Measurements from ENCODE around the gene STX2.
A peak's percentile ranks its signal among the peaks of the same experiment; 100 is the strongest.
"Not testable (repeated sequence)": the region's sequence is repeated elsewhere in the genome, so short reads cannot be mapped to it uniquely, and the experiment has no call there.

The STX2 gene

DNA sequence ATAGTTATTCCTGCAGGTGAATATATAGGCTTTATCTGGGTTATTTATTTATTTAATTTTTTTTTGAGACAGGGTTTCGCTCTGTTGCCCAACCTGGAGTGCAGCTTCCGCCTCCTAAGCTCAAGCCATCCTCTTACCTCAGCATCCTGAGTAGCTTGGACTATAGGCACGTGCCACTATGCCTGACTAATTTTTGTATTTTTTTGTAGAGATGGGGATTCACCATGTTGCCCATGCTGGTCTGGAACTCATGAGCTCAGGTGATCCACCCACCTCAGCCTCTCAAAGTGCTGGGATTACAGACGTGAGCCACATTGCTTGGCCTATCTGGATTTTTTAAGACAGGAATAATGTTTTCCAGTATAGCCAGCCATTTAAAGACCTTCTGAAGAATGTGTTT is 34.8 kb upstream of the STX2 start:
- peaks cover 70% of the 10 kb centered on the region for H3K4me1 Mint-ChIP-seq
- H3K27ac Mint-ChIP-seq = peak overlapping the region; percentile 93
- no peak for DNase-seq
- H3K4me3 Mint-ChIP-seq = peak overlapping the region; percentile 97
- peaks cover 52% of the 10 kb centered on the region for H3K36me3 Mint-ChIP-seq
- no peaks in the 10 kb centered on the region for H3K9me3 Mint-ChIP-seq
- H3K27me3 Mint-ChIP-seq = no peaks in the 10 kb centered on the region
- CTCF ChIA-PET = no interaction called here

DNA sequence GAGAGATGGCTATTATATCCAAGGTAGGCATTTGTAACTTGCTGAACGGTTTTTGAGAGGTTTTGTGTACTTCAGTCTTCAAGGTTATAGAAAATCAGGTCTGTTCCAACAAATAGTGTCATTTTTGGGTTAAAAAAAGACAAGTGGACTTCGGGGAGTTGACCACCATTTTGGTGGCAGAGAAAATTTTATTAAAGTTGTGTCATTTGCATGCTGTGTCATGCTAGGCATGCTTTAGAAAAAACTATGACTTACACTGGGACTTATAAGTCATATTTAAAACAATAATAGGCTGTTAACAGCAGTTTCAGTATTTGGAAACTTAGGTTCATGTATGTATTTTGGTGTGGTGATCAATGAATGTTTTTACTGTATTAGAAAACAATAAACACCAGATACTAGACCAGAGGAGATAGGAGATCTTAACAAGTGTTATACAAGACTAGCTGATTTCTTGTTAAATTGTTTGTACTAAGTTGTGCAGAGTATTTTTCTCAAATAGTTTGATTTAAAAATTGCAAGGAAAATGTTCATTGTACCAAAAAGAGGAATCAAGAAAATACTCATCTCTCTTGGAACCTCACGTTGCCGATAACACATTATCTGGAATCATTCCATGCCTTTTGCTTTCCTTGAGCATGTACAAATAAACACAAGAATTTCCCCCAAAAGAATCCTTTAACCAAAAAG is 34.2 kb upstream of the STX2 start:
- Mint-ChIP-seq H3K4me3 (peak overlapping the region; percentile 97), H3K4me1 (peaks cover 76% of the 10 kb centered on the region), H3K27me3 (no peaks in the 10 kb centered on the region), H3K27ac (peak overlapping the region; percentile 93), H3K9me3 (no peaks in the 10 kb centered on the region), H3K36me3 (peaks cover 52% of the 10 kb centered on the region)
- CTCF ChIA-PET = no interaction called here
- DNase-seq = no peak

DNA sequence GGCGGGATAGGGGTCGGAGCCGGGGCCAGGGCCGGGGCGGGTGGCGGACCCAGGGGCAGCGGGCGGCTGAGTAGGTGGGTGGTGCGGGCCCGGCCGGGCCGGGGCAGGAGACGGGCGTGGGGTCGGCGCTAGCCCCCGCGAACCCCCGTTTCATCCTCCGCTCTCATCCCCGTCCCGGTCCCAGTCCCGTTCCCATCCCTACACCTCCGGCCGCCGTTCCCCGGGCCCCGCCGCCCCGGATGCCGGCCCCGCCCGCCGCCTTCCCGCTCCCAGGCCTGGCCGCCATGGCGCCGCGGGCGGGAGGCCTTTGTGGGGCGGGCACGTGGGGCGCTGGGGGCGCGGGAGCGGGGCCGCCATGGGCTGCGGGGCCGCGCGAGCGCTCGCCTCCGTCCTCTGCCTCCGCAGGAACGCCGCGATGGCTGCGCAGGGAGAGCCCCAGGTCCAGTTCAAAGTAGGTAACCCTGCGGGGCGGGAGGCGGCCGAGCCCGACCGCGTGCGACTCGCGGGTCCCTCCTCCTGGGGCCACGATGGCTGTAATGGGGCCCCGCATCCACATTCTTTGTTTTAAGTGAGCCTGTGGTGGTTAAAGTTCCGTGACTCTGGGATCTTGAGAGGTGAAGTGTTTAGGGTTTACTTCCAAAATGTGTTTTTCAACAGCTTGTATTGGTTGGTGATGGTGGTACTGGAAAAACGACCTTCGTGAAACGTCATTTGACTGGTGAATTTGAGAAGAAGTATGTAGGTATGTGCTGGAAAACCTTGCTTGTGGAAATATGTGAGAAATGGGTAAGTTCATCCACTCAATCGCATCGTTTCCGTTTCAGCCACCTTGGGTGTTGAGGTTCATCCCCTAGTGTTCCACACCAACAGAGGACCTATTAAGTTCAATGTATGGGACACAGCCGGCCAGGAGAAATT is 33.4 kb upstream of the STX2 start:
- peak; percentile 63 for DNase-seq
- peaks cover 81% of the 10 kb centered on the region for H3K4me1 Mint-ChIP-seq
- peaks cover 49% of the 10 kb centered on the region for H3K36me3 Mint-ChIP-seq
- H3K4me3 Mint-ChIP-seq = peak overlapping the region; percentile 97
- H3K27me3 Mint-ChIP-seq = no peaks in the 10 kb centered on the region
- CTCF ChIA-PET = no interaction called here
- H3K9me3 Mint-ChIP-seq = no peaks in the 10 kb centered on the region
- peak overlapping the region; percentile 93 for H3K27ac Mint-ChIP-seq

DNA sequence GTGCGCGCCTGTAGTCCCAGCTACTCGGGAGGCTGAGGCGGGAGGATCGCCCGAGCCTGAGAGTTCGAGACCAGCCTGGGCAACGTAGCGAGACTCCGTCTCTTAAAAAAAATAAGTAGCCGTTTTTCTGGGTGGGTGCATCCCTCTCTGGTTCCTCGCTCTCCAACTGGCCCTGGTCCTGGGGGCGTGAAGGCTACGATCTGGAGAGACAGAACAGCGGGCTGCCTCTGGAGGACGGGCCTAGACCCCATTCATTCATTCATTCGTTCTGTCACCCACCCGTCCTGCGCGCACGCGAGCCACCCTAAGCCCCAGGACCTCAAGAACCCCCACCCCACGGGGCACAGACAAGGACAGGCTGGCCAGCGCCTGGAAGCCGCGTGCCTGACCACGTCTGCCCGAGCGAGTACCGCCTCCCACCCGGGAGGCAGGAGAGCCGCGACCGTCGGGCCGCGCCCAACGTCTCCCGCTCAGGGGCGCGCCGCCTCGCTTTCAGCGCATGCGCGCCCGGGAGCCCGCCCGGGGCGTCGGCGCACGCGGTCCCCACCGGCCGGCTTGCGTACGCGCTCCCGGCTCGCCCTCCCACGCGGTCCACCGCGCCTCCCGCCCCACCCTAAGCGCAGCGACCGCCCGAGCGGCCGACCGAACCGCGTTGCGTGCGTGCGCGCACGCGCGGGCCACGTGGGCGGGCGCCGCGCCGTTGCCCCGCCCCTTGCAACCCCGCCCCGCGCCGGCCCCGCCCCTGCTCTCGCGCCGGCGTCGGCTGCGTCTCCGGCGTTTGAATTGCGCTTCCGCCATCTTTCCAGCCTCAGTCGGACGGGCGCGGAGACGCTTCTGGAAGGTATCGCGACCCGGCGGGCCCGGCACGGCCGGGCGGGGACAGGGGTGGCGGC is 32.5 kb upstream of the STX2 start, which contains the start of gene RAN:
RAN (plus strand) TSS at position 781 of the 893 bp plus-strand sequence. CDS start 528 bp downstream, outside the sequence.
- CTCF ChIA-PET = interaction anchor here (1.3 to 1.5 kb wide), 3 partner anchors 34 to 40 kb away, joined by 3 to 8 read pairs (median 3); no protein-coding TSS in a partner anchor
- Mint-ChIP-seq H3K4me1 (peaks cover 79% of the 10 kb centered on the region), H3K27me3 (no peaks in the 10 kb centered on the region), H3K9me3 (no peaks in the 10 kb centered on the region), H3K36me3 (peaks cover 40% of the 10 kb centered on the region), H3K4me3 (peak within 1 kb of the TSS; percentile 97), H3K27ac (peak within 1 kb of the TSS; percentile 98)
- peak; percentile 92 for DNase-seq

DNA sequence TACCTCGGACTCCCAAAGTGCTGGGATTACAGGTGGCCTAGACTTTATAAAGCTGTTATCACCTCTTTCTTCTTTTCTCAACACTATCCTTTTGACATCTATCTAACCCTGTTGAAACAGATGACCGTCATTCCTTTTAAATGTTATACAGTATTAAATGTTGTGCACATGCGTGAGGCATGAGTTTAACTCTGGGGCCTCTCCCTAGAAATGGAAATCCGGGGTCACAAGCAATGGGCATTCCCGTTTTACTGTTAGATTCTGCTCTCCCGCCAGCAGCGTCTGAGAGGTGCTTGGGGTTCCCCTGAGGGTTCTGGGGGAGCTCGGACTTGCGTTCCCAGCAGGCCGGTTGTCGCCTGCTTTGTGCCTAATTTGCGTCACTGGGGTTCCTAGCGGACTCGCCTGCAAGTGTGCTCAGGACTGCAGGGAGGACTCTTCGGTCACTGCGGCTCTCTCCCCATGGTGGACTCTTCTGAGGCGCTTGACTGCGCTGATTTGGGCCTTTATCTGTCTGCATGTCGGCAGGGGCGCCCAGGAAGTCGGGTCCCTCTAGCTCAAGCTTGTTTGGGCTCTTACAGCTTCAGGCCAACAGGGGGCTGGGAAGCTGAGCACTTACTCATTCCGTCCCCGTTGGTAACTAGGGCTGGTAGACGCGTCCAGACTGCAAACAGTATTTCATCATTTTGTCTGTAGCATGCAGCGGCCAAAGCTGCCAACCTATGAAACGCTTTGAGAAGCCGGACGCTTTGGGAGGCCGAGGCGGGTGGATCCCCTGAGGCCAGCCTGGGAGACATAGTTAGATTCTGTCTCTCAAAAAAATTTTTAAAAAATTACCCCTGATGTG is 31.6 kb upstream of the STX2 start:
- H3K36me3 Mint-ChIP-seq = peaks cover 31% of the 10 kb centered on the region
- H3K4me3 Mint-ChIP-seq = peak overlapping the region; percentile 83
- DNase-seq = peak; percentile 78
- H3K27me3 Mint-ChIP-seq = no peaks in the 10 kb centered on the region
- H3K27ac Mint-ChIP-seq = peak overlapping the region; percentile 98
- peaks cover 72% of the 10 kb centered on the region for H3K4me1 Mint-ChIP-seq
- CTCF ChIA-PET = interaction anchor here (1.2 to 1.5 kb wide), 4 partner anchors 33 to 44 kb away, joined by 3 to 8 read pairs (median 4); no protein-coding TSS in a partner anchor
- no peaks in the 10 kb centered on the region for H3K9me3 Mint-ChIP-seq

DNA sequence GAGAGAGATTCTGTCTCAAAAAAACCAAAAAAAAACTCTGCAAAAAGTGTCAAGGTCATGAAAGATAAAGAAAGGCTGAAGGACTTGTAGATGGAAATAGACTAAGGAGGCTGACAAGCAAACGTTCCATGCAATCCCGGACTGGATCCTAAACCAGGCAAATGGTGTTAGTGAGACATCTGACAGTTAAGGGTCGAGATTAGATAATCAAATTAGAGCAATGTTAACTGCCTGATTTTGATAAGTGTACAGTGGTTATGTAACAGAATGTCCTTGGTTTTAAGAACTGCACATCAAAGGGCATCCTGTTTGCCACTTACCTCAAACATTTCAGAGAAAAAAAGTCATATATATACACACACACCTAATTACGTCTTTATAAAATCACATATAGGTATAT is 29.4 kb upstream of the STX2 start:
- Mint-ChIP-seq H3K4me1 (peaks cover 52% of the 10 kb centered on the region), H3K27ac (peak overlapping the region; percentile 95), H3K36me3 (peaks cover 9% of the 10 kb centered on the region), H3K27me3 (no peaks in the 10 kb centered on the region), H3K9me3 (no peaks in the 10 kb centered on the region), H3K4me3 (no peak overlapping the region)
- CTCF ChIA-PET = no interaction called here
- no peak for DNase-seq

DNA sequence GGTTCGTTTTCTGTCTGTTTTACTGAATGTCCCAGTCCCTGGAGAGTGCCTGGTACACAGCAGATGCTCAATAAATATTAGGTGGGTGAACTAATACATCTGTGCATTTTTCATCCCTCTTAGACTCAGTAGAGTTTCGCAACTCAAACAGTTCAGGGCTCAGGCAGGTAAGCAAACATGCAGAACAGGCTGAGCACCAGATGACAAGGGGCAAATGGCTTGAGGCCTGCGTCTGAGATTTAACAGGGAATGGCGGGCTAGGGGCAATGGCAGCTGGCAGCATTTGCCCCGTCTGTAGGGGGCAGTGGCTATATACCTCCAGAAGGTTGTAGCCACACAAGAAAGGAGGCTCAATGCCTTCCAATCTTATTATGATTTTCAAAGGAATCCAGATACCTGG is 24.2 kb upstream of the STX2 start:
- H3K4me1 Mint-ChIP-seq = peaks cover 14% of the 10 kb centered on the region
- peaks cover 2% of the 10 kb centered on the region for H3K36me3 Mint-ChIP-seq
- no peak for DNase-seq
- peaks cover 4% of the 10 kb centered on the region for H3K27me3 Mint-ChIP-seq
- H3K9me3 Mint-ChIP-seq = no peaks in the 10 kb centered on the region
- H3K4me3 Mint-ChIP-seq = no peak overlapping the region
- H3K27ac Mint-ChIP-seq = no peak overlapping the region
- CTCF ChIA-PET = no interaction called here

DNA sequence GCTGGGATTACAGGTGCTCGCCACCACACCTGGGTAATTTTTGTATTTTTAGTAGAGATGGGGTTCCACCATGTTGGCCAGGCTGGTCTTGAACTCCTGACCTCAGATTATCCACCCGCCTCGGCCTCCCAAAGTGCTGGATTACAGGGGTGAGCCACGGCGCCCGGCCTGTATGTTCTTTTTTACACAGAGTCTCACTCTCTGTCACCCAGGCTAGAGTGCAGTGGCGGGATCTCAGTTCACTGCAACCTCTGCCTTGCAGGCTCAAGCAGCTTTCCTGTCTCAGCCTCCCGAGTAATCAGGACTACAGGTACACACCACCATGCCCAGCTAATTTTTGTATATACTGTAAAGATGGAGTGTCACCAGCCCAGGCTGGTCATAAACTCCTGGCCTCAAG is 23.7 kb upstream of the STX2 start:
- H3K36me3 Mint-ChIP-seq, H3K4me3 Mint-ChIP-seq, DNase-seq, CTCF ChIA-PET, H3K27ac Mint-ChIP-seq, H3K9me3 Mint-ChIP-seq, H3K27me3 Mint-ChIP-seq, H3K4me1 Mint-ChIP-seq: not testable (repeated sequence)

DNA sequence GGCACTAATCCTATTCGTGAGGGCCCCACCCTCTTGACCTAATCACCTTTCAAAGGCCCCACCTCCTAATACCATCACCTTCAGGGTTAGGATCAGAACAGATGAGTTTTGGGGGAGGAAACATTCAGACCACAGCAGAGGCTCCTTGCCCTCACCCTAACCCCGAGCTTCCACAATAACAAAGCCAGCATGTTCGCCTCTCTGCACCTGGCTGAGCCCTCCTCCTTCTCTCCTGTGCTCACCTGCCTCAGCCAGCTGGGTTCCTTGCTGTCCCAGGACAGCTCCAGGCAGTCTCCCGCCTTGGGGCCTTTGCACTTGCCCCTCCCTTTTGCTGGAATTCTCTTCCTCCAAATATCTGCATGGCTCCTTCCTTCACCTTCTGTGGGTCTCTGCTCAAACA is 23.1 kb upstream of the STX2 start:
- H3K36me3 Mint-ChIP-seq = peaks cover 2% of the 10 kb centered on the region
- H3K27me3 Mint-ChIP-seq = peaks cover 8% of the 10 kb centered on the region
- no peak overlapping the region for H3K27ac Mint-ChIP-seq
- CTCF ChIA-PET = no interaction called here
- peaks cover 4% of the 10 kb centered on the region for H3K9me3 Mint-ChIP-seq
- H3K4me1 Mint-ChIP-seq = peaks cover 5% of the 10 kb centered on the region
- H3K4me3 Mint-ChIP-seq = no peak overlapping the region
- no peak for DNase-seq

DNA sequence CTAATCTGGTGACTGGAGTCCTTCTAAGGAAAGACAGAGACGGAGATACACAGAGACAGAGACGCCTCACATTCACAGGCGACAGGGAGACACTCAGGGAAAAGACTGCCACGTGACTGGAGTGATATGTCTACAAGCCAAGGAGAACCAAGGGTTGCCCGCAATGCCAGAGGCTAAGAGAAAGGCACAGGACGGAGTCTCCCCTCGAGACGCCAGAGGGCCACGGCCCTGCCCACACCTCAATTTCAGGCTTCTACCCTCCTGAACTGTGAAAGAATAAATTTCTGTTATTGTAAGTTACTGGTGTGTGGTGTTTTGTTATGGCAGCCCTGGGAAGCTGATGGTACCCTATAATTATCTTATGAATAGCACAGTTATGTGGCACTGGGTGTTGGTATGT is 21.3 kb upstream of the STX2 start:
- Mint-ChIP-seq H3K27me3 (peaks cover 14% of the 10 kb centered on the region), H3K4me3 (no peak overlapping the region), H3K4me1 (no peaks in the 10 kb centered on the region), H3K36me3 (peaks cover 2% of the 10 kb centered on the region), H3K27ac (no peak overlapping the region), H3K9me3 (peaks cover 8% of the 10 kb centered on the region)
- no peak for DNase-seq
- CTCF ChIA-PET = no interaction called here

DNA sequence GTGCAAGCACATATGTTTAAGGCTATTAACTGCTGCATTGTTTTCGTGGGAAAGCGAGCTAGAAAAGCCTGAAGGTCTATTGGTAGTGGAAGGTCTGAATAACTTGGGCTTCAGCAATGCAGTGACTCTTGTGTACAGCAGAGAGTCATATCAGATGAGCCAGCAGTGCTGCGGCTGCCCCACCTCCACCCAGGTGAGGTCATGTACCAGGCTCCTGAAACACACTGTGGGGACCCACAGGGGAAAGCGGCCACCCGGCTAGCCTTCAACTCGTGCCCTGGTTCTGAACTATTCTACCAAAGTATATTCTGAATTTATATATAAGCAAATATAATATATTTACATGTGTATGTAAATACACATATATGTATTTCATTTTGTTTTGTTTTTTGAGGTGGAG is 20.1 kb upstream of the STX2 start:
- peaks cover 25% of the 10 kb centered on the region for H3K27me3 Mint-ChIP-seq
- CTCF ChIA-PET = no interaction called here

DNA sequence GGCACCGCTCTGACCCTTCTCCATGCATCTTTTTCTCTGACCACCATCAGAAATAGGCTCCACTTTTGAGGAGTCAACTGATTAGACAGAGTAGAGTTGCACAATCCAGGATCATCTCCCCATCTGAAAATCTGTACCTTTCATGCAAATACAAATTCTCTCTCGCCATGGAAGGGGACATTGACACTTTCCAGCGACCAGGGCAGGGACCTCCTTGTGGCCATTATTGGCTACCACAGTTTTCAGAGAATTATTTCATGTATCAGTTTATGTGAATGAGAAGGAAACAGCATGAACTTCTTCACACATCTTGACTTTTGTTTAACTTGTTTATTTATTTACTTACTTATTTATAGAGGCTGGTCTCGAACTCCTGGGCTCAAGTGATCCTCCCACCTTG is 19.0 kb upstream of the STX2 start:
- no peak overlapping the region for H3K27ac Mint-ChIP-seq
- no peaks in the 10 kb centered on the region for H3K4me1 Mint-ChIP-seq
- peaks cover 35% of the 10 kb centered on the region for H3K27me3 Mint-ChIP-seq
- peaks cover 8% of the 10 kb centered on the region for H3K9me3 Mint-ChIP-seq
- DNase-seq = no peak
- peaks cover 2% of the 10 kb centered on the region for H3K36me3 Mint-ChIP-seq
- H3K4me3 Mint-ChIP-seq = no peak overlapping the region
- CTCF ChIA-PET = interaction anchor here (1.1 kb wide), 1 partner anchor 32 kb away, joined by 3 read pairs; no protein-coding TSS in a partner anchor

More for the DNA sequence above, 20.1 kb upstream of the STX2 start:
- no peaks in the 10 kb centered on the region for H3K4me1 Mint-ChIP-seq
- no peak overlapping the region for H3K27ac Mint-ChIP-seq
- no peak overlapping the region for H3K4me3 Mint-ChIP-seq
- peaks cover 8% of the 10 kb centered on the region for H3K9me3 Mint-ChIP-seq
- peaks cover 2% of the 10 kb centered on the region for H3K36me3 Mint-ChIP-seq
- no peak for DNase-seq

DNA sequence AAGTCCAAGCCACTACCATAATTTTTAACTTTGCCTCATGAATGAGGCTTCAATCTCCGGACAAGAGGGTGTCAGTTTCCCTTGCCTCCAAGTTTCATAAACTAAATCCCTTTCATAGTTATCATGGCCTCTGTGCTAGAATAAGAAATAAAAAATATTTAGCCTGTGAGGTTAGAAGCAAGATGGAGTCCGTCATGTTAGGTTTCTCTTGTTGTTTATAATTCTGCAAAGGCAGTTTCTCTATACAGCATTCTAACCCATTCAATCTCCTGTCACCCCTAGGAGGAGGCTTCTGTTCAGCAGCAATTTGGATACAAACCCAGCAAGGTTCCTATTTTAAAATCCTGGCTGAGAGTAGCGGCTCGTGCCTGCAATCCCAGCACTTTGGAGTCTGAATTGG is 17.0 kb upstream of the STX2 start:
- H3K4me3 Mint-ChIP-seq = no peak overlapping the region
- CTCF ChIA-PET = no interaction called here
- H3K9me3 Mint-ChIP-seq = peaks cover 8% of the 10 kb centered on the region
- no peaks in the 10 kb centered on the region for H3K4me1 Mint-ChIP-seq
- DNase-seq = no peak
- H3K27me3 Mint-ChIP-seq = peaks cover 33% of the 10 kb centered on the region
- H3K27ac Mint-ChIP-seq = no peak overlapping the region
- no peaks in the 10 kb centered on the region for H3K36me3 Mint-ChIP-seq
